Measurements from ENCODE around the gene SKAP1.

DNA sequence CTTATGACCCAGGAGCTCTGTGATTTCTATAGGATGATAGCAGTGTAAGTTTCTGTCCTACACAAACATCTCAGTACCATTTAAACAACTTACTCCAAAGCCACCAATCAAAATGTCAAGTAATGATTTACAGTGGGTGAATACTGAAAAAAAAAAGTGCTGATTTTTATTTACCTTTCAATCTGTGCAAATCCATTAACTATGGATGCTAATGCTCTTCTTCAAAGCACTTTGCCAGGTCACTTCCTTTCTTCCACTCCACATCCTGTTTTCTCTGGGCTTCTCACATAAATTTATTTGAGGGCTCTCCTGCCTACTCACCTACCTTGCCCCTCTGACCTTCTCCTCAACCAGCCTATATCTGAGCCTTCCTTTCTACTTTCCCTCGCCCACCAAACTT lies 101.6 kb downstream of the SKAP1 start:
- TF ChIP-seq EP300 (IDR thresholded peaks at IDR 0.05; ENCODE audit: low read depth) (no peak), POLR2A (IDR thresholded peaks at IDR 0.05) (no peak), POLR2AphosphoS5 (IDR thresholded peaks at IDR 0.05) (no peak)
- TF ChIP-seq, protein P1, sequence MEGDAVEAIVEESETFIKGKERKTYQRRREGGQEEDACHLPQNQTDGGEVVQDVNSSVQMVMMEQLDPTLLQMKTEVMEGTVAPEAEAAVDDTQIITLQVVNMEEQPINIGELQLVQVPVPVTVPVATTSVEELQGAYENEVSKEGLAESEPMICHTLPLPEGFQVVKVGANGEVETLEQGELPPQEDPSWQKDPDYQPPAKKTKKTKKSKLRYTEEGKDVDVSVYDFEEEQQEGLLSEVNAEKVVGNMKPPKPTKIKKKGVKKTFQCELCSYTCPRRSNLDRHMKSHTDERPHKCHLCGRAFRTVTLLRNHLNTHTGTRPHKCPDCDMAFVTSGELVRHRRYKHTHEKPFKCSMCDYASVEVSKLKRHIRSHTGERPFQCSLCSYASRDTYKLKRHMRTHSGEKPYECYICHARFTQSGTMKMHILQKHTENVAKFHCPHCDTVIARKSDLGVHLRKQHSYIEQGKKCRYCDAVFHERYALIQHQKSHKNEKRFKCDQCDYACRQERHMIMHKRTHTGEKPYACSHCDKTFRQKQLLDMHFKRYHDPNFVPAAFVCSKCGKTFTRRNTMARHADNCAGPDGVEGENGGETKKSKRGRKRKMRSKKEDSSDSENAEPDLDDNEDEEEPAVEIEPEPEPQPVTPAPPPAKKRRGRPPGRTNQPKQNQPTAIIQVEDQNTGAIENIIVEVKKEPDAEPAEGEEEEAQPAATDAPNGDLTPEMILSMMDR (IDR thresholded peaks at IDR 0.05) = no peak
